Liver (tissue), 9 donors: ENCODE data around the gene GCH1. TPM values are rescaled to one million over a fixed set of nuclear protein-coding genes. Genes with fewer than 3 reads are reported as not detected.
"Not testable (repeated sequence)": the region's sequence is repeated elsewhere in the genome, so short reads cannot be mapped to it uniquely, and the experiment has no call there.

Experiments used
- DNase-seq: peaks from one replicate; pipeline ENCODE4 v3.0.0-alpha.2; 2017; ENCODE audit warnings: low spot score
- H3K27ac ChIP-seq, 2 donors: one replicate each; pipeline ENCODE4 v1.7.0; 2013; ENCODE audit warnings: inconsistent platforms in 2 of 2, low read length in 2 of 2, control low read depth in 1 of 2, low read depth in 1 of 2, mild to moderate bottlenecking in 1 of 2
- H3K27me3 ChIP-seq, 4 donors: one replicate each; pipeline versions ENCODE4 v1.6.1 to v1.7.0; 2013; ENCODE audit warnings: low read length in 3 of 4, inconsistent platforms in 1 of 4, mild to moderate bottlenecking in 1 of 4, moderate library complexity in 1 of 4; ENCODE audit not compliant: control insufficient read depth in 4 of 4, insufficient read depth in 4 of 4
- H3K36me3 ChIP-seq, 4 donors: one replicate each; pipeline versions ENCODE4 v1.6.1 to v1.7.0; 2013; ENCODE audit warnings: low read length in 3 of 4, mild to moderate bottlenecking in 3 of 4, low read depth in 1 of 4, moderate library complexity in 1 of 4; ENCODE audit not compliant: control insufficient read depth in 4 of 4, insufficient read depth in 3 of 4
- H3K4me1 ChIP-seq, 4 donors: one replicate each; pipeline versions ENCODE4 v1.6.1 to v1.7.0; 2013; ENCODE audit warnings: low read length in 3 of 4, mild to moderate bottlenecking in 3 of 4, moderate library complexity in 1 of 4; ENCODE audit not compliant: control insufficient read depth in 4 of 4, insufficient read depth in 4 of 4
- H3K4me3 ChIP-seq, 3 donors: one replicate each; pipeline versions ENCODE4 v1.6.1 to v1.7.0; 2013; ENCODE audit warnings: low read length in 3 of 3, control low read depth in 1 of 3, low read depth in 1 of 3, mild to moderate bottlenecking in 1 of 3
- H3K9ac ChIP-seq, 2 donors: one replicate each; pipeline ENCODE4 v1.7.0; 2013; ENCODE audit warnings: low read length in 2 of 2, mild to moderate bottlenecking in 2 of 2, moderate library complexity in 2 of 2, control low read depth in 1 of 2, low read depth in 1 of 2
- H3K9me3 ChIP-seq, 4 donors: one replicate each; pipeline versions ENCODE4 v1.6.1 to v1.7.0; 2013; ENCODE audit warnings: low read length in 3 of 4; ENCODE audit not compliant: control insufficient read depth in 4 of 4
- FOXA1 ChIP-seq: IDR thresholded peaks from 2 replicates; pipeline ENCODE4 v1.6.1; 2016; ENCODE audit warnings: antibody characterized with exemption
- FOXA2 ChIP-seq: IDR thresholded peaks from 2 replicates; pipeline ENCODE4 v1.6.1; 2016; ENCODE audit warnings: antibody characterized with exemption
- GABPA ChIP-seq, 2 donors: IDR thresholded peaks in 1 of 2; conservative IDR thresholded peaks in 1 of 2; 2 replicates each; pipeline ENCODE4 v1.6.1; 2016; ENCODE audit warnings: antibody characterized with exemption in 2 of 2, mild to moderate bottlenecking in 1 of 2, moderate library complexity in 1 of 2
- HNF4A ChIP-seq, 2 donors: conservative IDR thresholded peaks; 2 replicates each; pipeline ENCODE4 v1.6.1; 2016; ENCODE audit warnings: antibody characterized with exemption in 2 of 2, mild to moderate bottlenecking in 2 of 2
- HNF4G ChIP-seq: IDR thresholded peaks from 2 replicates; pipeline ENCODE4 v1.6.1; 2016; ENCODE audit warnings: antibody characterized with exemption
- JUND ChIP-seq, 2 donors: IDR thresholded peaks; 2 replicates each; pipeline ENCODE4 v1.6.1; 2016; ENCODE audit warnings: antibody characterized with exemption in 2 of 2
- NR2F2 ChIP-seq: IDR thresholded peaks from 2 replicates; pipeline ENCODE4 v1.6.1; 2016; ENCODE audit warnings: antibody characterized with exemption
- RAD21 ChIP-seq, 2 donors: IDR thresholded peaks; 2 replicates each; pipeline ENCODE4 v1.6.1; 2016; ENCODE audit warnings: antibody characterized with exemption in 2 of 2, mild to moderate bottlenecking in 2 of 2
- RXRA ChIP-seq, 2 donors: IDR thresholded peaks; 2 replicates each; pipeline ENCODE4 v1.6.1; 2017 to 2018; ENCODE audit warnings: antibody characterized with exemption in 2 of 2, mild to moderate bottlenecking in 1 of 2
- SP1 ChIP-seq: IDR thresholded peaks from 2 replicates; pipeline ENCODE4 v1.6.1; 2018; ENCODE audit warnings: antibody characterized with exemption, mild to moderate bottlenecking
- TAF1 ChIP-seq: conservative IDR thresholded peaks from 2 replicates; pipeline ENCODE4 v1.6.1; 2016; ENCODE audit warnings: antibody characterized with exemption, mild to moderate bottlenecking
- YY1 ChIP-seq: IDR thresholded peaks from 2 replicates; pipeline ENCODE4 v1.6.1; 2016; ENCODE audit warnings: antibody characterized with exemption, mild to moderate bottlenecking
- WGBS: extraction: QIAGEN DNeasy Blood & Tissue Kit; methylation state at CpG from one replicate; pipeline ENCODE4 v1.1.7; 2013; 5-methylcytosine and 5-hydroxymethylcytosine counted together
- polyA plus RNA-seq, 2 donors: library from polyadenylated mRNA; stranded (reverse) in 1 of 2; unstranded in 1 of 2; fragments of 200-250 nt in 1 of 2; fragments of >200 nt in 1 of 2; fragmentation: Nextera tagmentation in 1 of 2; extraction: Ambion mirVana in 1 of 2; gene quantifications; one replicate each; pipeline versions ENCODE4 v1.2.1 to v1.2.3, GENCODE V29; 2013 to 2015
- total RNA-seq, 2 donors: library from RNA; depleted of rRNA; stranded (reverse); fragments of >200 nt; gene quantifications; one replicate each; pipeline ENCODE4 v1.2.3, GENCODE V29; 2014
- TF ChIP-seq, protein P1 (sequence below): IDR thresholded peaks from 2 replicates; pipeline ENCODE4 v1.6.1; 2016; ENCODE audit warnings: antibody characterized with exemption
- TF ChIP-seq, protein P2 (sequence below): IDR thresholded peaks from 2 replicates; pipeline ENCODE4 v1.6.1; 2016; ENCODE audit warnings: antibody characterized with exemption
- TF ChIP-seq, protein P3 (sequence below): IDR thresholded peaks from 2 replicates; pipeline ENCODE4 v1.6.1; 2016; ENCODE audit warnings: antibody characterized with exemption
- TF ChIP-seq, protein P4 (sequence below): IDR thresholded peaks from 2 replicates; pipeline ENCODE4 v1.6.1; 2016; ENCODE audit warnings: antibody characterized with exemption, mild to moderate bottlenecking
- donor health status: healthy.
- donor health status: healthy.
- donor health status: healthy.
- donor health status: healthy.
- donor health status: healthy.

The GCH1 gene
- total and polyA plus RNA-seq, 4 donors = 19.7 to 60.0 (median 37.0) TPM

DNA sequence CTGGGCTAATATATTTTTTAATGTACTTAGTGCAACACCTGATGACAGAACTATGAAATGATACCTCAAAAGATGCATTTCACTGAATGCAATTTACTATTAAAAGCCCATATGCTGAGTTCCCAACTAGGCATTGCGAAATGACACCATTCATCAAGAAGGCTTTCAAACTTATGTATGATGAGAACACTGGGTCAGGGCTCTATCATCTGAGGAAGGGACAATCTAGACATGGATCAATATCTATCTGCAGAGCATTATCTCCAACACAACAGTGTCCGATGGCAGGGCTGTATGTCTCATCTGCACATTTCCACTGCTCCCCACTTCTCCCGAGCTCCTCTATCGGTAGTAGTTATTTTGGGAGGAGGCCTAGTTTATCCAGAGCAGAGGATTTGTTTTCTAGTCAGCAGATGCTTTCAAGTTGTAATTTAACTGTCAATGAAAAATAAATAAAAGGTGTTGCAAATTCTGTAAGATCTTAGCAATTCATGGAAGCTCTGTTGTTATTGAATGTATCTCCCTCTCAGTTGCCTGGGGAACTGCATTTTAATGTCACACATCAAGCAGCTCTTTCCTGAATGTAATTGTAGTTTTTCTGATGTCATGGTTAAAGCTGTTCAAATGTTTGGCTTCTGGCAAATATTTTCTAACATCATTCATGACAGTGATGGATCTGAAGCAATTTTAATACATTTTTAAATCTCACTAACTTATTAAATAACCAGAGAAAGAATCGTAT lies 7.4 kb upstream of the GCH1 start:
- Histone ChIP-seq H3K27ac (no peak overlapping the region), H3K9ac (no peak overlapping the region), H3K36me3 (no peaks in the 10 kb centered on the region), H3K4me1 (no peaks in the 10 kb centered on the region), H3K27me3 (no peaks in the 10 kb centered on the region), H3K9me3 (no peaks in the 10 kb centered on the region), H3K4me3 (no peak overlapping the region)
- DNase-seq = no peak
- WGBS = 90% methylated on average over 5 of the region's 5 CpGs
- TF ChIP-seq, protein P1, sequence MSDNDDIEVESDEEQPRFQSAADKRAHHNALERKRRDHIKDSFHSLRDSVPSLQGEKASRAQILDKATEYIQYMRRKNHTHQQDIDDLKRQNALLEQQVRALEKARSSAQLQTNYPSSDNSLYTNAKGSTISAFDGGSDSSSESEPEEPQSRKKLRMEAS = no peak
- no peak for TF ChIP-seq NR2F2
- no peak for TF ChIP-seq FOXA1
- TF ChIP-seq, protein P2, sequence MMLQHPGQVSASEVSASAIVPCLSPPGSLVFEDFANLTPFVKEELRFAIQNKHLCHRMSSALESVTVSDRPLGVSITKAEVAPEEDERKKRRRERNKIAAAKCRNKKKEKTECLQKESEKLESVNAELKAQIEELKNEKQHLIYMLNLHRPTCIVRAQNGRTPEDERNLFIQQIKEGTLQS = no peak
- no peak for TF ChIP-seq FOXA2
- no peak for TF ChIP-seq RAD21 (IDR thresholded peaks at IDR 0.05)
- TF ChIP-seq GABPA (IDR thresholded peaks at IDR 0.05 in 1 of 2, conservative IDR thresholded peaks at IDR 0.05 in 1 of 2) = no peak
- TF ChIP-seq YY1 = no peak
- TF ChIP-seq, protein P3, sequence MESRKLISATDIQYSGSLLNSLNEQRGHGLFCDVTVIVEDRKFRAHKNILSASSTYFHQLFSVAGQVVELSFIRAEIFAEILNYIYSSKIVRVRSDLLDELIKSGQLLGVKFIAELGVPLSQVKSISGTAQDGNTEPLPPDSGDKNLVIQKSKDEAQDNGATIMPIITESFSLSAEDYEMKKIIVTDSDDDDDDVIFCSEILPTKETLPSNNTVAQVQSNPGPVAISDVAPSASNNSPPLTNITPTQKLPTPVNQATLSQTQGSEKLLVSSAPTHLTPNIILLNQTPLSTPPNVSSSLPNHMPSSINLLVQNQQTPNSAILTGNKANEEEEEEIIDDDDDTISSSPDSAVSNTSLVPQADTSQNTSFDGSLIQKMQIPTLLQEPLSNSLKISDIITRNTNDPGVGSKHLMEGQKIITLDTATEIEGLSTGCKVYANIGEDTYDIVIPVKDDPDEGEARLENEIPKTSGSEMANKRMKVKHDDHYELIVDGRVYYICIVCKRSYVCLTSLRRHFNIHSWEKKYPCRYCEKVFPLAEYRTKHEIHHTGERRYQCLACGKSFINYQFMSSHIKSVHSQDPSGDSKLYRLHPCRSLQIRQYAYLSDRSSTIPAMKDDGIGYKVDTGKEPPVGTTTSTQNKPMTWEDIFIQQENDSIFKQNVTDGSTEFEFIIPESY = no peak
- TF ChIP-seq RXRA (IDR thresholded peaks at IDR 0.05) = no peak
- no peak for TF ChIP-seq SP1
- no peak for TF ChIP-seq TAF1
- TF ChIP-seq, protein P4, sequence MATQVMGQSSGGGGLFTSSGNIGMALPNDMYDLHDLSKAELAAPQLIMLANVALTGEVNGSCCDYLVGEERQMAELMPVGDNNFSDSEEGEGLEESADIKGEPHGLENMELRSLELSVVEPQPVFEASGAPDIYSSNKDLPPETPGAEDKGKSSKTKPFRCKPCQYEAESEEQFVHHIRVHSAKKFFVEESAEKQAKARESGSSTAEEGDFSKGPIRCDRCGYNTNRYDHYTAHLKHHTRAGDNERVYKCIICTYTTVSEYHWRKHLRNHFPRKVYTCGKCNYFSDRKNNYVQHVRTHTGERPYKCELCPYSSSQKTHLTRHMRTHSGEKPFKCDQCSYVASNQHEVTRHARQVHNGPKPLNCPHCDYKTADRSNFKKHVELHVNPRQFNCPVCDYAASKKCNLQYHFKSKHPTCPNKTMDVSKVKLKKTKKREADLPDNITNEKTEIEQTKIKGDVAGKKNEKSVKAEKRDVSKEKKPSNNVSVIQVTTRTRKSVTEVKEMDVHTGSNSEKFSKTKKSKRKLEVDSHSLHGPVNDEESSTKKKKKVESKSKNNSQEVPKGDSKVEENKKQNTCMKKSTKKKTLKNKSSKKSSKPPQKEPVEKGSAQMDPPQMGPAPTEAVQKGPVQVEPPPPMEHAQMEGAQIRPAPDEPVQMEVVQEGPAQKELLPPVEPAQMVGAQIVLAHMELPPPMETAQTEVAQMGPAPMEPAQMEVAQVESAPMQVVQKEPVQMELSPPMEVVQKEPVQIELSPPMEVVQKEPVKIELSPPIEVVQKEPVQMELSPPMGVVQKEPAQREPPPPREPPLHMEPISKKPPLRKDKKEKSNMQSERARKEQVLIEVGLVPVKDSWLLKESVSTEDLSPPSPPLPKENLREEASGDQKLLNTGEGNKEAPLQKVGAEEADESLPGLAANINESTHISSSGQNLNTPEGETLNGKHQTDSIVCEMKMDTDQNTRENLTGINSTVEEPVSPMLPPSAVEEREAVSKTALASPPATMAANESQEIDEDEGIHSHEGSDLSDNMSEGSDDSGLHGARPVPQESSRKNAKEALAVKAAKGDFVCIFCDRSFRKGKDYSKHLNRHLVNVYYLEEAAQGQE = no peak
- no peak for TF ChIP-seq HNF4G
- no peak for TF ChIP-seq HNF4A (conservative IDR thresholded peaks at IDR 0.05)
- no peak for TF ChIP-seq JUND (IDR thresholded peaks at IDR 0.05)

DNA sequence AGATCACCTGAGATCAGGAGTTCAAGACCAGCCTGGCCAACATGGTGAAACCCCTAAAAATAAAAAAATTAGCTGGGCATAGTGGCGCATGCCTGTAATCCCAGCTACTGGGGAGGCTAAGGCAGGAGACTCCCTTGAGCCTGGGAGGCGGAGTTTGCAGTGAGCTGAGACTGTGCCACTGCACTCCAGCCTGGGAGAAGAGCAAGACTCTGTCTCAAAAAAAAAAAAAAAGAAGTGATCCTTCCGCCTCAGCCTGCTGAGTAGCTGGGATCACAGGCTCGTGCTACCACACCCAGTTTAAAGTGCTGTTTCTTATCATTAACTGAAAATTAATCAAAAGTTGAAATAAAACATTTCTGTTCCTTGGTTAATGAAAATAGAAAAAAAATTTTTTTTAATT lies 6.3 kb upstream of the GCH1 start:
- H3K27ac ChIP-seq, H3K4me1 ChIP-seq, H3K4me3 ChIP-seq, H3K27me3 ChIP-seq, H3K9ac ChIP-seq, H3K36me3 ChIP-seq, DNase-seq, H3K9me3 ChIP-seq: not testable (repeated sequence)
- 92% methylated on average over 4 of the region's 4 CpGs for WGBS
